ENCODE results near the gene EVPL. TPM values are rescaled to one million over a fixed set of nuclear protein-coding genes. Genes with fewer than 3 reads are reported as not detected.
A peak's percentile ranks its signal among the peaks of the same experiment; 100 is the strongest.

EVPL gene
- total RNA-seq, 4 donors from 2014 or later: 14.8 to 33.4 (median 23.3) TPM

- Histone ChIP-seq H3K9me3 (no peaks in the 10 kb centered on the region), H3K27me3 (no peaks in the 10 kb centered on the region), H3K4me1 (peaks cover 26 to 32% of the 10 kb centered on the region in 2 donors), H3K27ac (peak overlapping the region; percentile 93 to 99 (median 99)), H3K36me3 (no peaks in the 10 kb centered on the region), H3K4me3 (replicated peaks in 1 of 3) (peak overlapping the region; percentile 78 to 81 (median 80))
- 90 to 91% methylated on average over 18 of the region's 18 CpGs for WGBS, 2 donors
- intact Hi-C loops (cut with DNase I): loop anchor here (5.0 kb wide), 1 partner anchor 38 kb away; the partner anchor contains the start of gene FBF1
- TF ChIP-seq POLR2A (IDR thresholded peaks at IDR 0.05) (no peak), CTCF (IDR thresholded peaks at IDR 0.05) (no peak)
- DNase-seq: peak in 1 of 2 donors; percentile 32
Measured at GRCh38 chr17:75980188-75981018, 46.7 kb downstream of the EVPL start.

GRCh38 chr17:75979705-75980187 lies 47.4 kb downstream of the EVPL start:
- WGBS, 2 donors: 2 to 5% methylated on average over 17 to 19 of the region's 19 CpGs
- peaks cover 26 to 32% of the 10 kb centered on the region in 2 donors for H3K4me1 ChIP-seq
- no peaks in the 10 kb centered on the region for H3K9me3 ChIP-seq
- peak overlapping the region; percentile 78 to 81 (median 80) for H3K4me3 ChIP-seq (replicated peaks in 1 of 3)
- no peaks in the 10 kb centered on the region for H3K36me3 ChIP-seq
- intact Hi-C loops (cut with DNase I): loop anchor here (5.0 kb wide), 1 partner anchor 37 kb away; the partner anchor contains the start of gene FBF1
- peak in 1 of 6 experiments; percentile 10 for TF ChIP-seq CTCF (IDR thresholded peaks at IDR 0.05)
- TF ChIP-seq POLR2A (IDR thresholded peaks at IDR 0.05): no peak
- H3K27ac ChIP-seq: peak overlapping the region; percentile 93 to 99 (median 99)
- H3K27me3 ChIP-seq: no peaks in the 10 kb centered on the region
- DNase-seq: no peak

GRCh38 chr17:75978938-75979704 lies 48.0 kb downstream of the EVPL start, which contains the start of the genes ACOX1 and TEN1:
TSS of gene ACOX1 (minus strand) at chr17:75979166. CDS start at chr17:75979073, 93 bp downstream.
TSS of gene TEN1 (plus strand) at chr17:75979240. CDS start at chr17:75986193, 6,953 bp downstream.
- WGBS, 2 donors: 1% methylated on average over 23 to 40 of the region's 72 CpGs
- no peaks in the 10 kb centered on the region for H3K36me3 ChIP-seq
- H3K27ac ChIP-seq: peak within 1 kb of the TSS; percentile 93 to 99 (median 99)
- peak in 4 of 6 experiments; percentile 36 to 43 (median 41) for TF ChIP-seq CTCF (IDR thresholded peaks at IDR 0.05)
- peak; percentile 57 to 92 for TF ChIP-seq POLR2A (IDR thresholded peaks at IDR 0.05)
- intact Hi-C loops (cut with DNase I): no loop called here
- peak; percentile 99 for DNase-seq
- H3K4me1 ChIP-seq: peaks cover 26 to 32% of the 10 kb centered on the region in 2 donors
- peak within 1 kb of the TSS; percentile 78 to 81 (median 80) for H3K4me3 ChIP-seq (replicated peaks in 1 of 3)
- no peaks in the 10 kb centered on the region for H3K9me3 ChIP-seq
- no peaks in the 10 kb centered on the region for H3K27me3 ChIP-seq

GRCh38 chr17:75976175-75976848 lies 50.8 kb downstream of the EVPL start:
- TF ChIP-seq CTCF (IDR thresholded peaks at IDR 0.05): no peak
- TF ChIP-seq POLR2A (IDR thresholded peaks at IDR 0.05): no peak
- H3K4me3 ChIP-seq (replicated peaks in 1 of 3): no peak overlapping the region
- intact Hi-C loops (cut with DNase I): no loop called here
- no peaks in the 10 kb centered on the region for H3K27me3 ChIP-seq
- no peaks in the 10 kb centered on the region for H3K9me3 ChIP-seq
- DNase-seq: no peak
- 61 to 62% methylated on average over 9 of the region's 9 CpGs for WGBS, 2 donors
- H3K4me1 ChIP-seq: peaks cover 33% of the 10 kb centered on the region in 2 donors
- H3K27ac ChIP-seq: no peak overlapping the region
- H3K36me3 ChIP-seq: no peaks in the 10 kb centered on the region

Data from thyroid gland (tissue), 4 donors.